ENCODE data around the gene LIPF. TPM values are rescaled to one million over a fixed set of nuclear protein-coding genes. Genes with fewer than 3 reads are reported as not detected.

LIPF gene
- total RNA-seq, 1 donor from 2014 or later: not detected

Other genes starting within 250 kb of the LIPF start
- 2.0 and 2.5 TPM in 2 replicates for gene RNLS, start 81.1 kb upstream of the LIPF start, total RNA-seq
- gene LIPJ, start 77.7 kb upstream of the LIPF start, total RNA-seq: not detected in 2 replicates
- gene LIPK, start 41.8 kb downstream of the LIPF start, total RNA-seq: not detected in 2 replicates
- gene LIPN, start 95.6 kb downstream of the LIPF start, total RNA-seq: not detected in 2 replicates
- not detected in 2 replicates for gene LIPM, start 138.3 kb downstream of the LIPF start, total RNA-seq
- gene ANKRD22, start 187.4 kb downstream of the LIPF start, total RNA-seq: 0.16 TPM in 1 of 2 replicates, not detected in the other
- 36.1 and 37.5 TPM in 2 replicates for gene STAMBPL1, start 215.8 kb downstream of the LIPF start, total RNA-seq